ENCODE data around the gene ALDH1L1. TPM values are rescaled to one million over a fixed set of nuclear protein-coding genes. Genes with fewer than 3 reads are reported as not detected.

Gene ALDH1L1
- total RNA-seq, 1 experiment from 2014 or later: not detected

- CTCF ChIA-PET: no interaction called here
- H3K27ac ChIP-seq (ENCODE audit: low read length): no peak overlapping the region
- peak; percentile 73 for ATAC-seq
These were observed 17.6 kb upstream of the ALDH1L1 start for GRCh38 chr3:126197854-126198584.

GRCh38 chr3:126197343-126197742 lies 17.0 kb upstream of the ALDH1L1 start:
- no peak for ATAC-seq
- Histone ChIP-seq H3F3A (ENCODE audit: low read length, unreplicated experiment) (no peaks in the 10 kb centered on the region), H2AFZ (ENCODE audit: low read length) (no peak overlapping the region), H4K20me1 (ENCODE audit: low read length) (no peaks in the 10 kb centered on the region), H3K27me3 (ENCODE audit: low read length) (no peaks in the 10 kb centered on the region), H3K36me3 (ENCODE audit: low read depth, low read length) (no peaks in the 10 kb centered on the region; the same call in 1 of the 2 replicates), H3K9me3 (ENCODE audit: low read length) (peaks cover 11% of the 10 kb centered on the region; the same call in 1 of the 2 replicates), H3K27ac (ENCODE audit: low read length) (no peak overlapping the region), H3K4me2 (ENCODE audit: low read length) (no peak overlapping the region), H3K9ac (ENCODE audit: low read length) (no peak overlapping the region), H3K79me2 (ENCODE audit: low read length) (no peaks in the 10 kb centered on the region), H3K9me2 (replicated peaks; ENCODE audit: low read length) (no peaks in the 10 kb centered on the region), H3K4me1 (ENCODE audit: insufficient read depth, low read length) (no peaks in the 10 kb centered on the region), H3K4me3 (ENCODE audit: low read length) (no peak overlapping the region)
- no TSS peak for BruUV-seq (replicated peaks)
- intact Hi-C loops (cut with micrococcal nuclease): no loop called here
- ChIA-PET CTCF (no interaction called here), POLR2A (ENCODE audit: unreplicated experiment) (no interaction called here)
- no peak for TF ChIP-seq CTCF (conservative IDR thresholded peaks at IDR 0.05; ENCODE audit: low read depth, low read length)
- TF ChIP-seq EZH2 (IDR thresholded peaks at IDR 0.05; ENCODE audit: low read length, unreplicated experiment): no peak
- no peak for TF ChIP-seq EZH2phosphoT487 (IDR thresholded peaks at IDR 0.05; ENCODE audit: borderline replicate concordance, low read length)
- no peak for DNase-seq

More at GRCh38 chr3:126197854-126198584, 17.6 kb upstream of the ALDH1L1 start:
- Histone ChIP-seq H4K20me1 (ENCODE audit: low read length) (no peaks in the 10 kb centered on the region), H3K9ac (ENCODE audit: low read length) (no peak overlapping the region), H3K36me3 (ENCODE audit: low read depth, low read length) (no peaks in the 10 kb centered on the region; the same call in 1 of the 2 replicates), H3K4me2 (ENCODE audit: low read length) (no peak overlapping the region), H2AFZ (ENCODE audit: low read length) (no peak overlapping the region), H3K79me2 (ENCODE audit: low read length) (no peaks in the 10 kb centered on the region), H3K9me2 (replicated peaks; ENCODE audit: low read length) (no peaks in the 10 kb centered on the region), H3K4me1 (ENCODE audit: insufficient read depth, low read length) (no peaks in the 10 kb centered on the region), H3K4me3 (ENCODE audit: low read length) (no peak overlapping the region), H3K27me3 (ENCODE audit: low read length) (no peaks in the 10 kb centered on the region), H3K9me3 (ENCODE audit: low read length) (peaks cover 11% of the 10 kb centered on the region; the same call in 1 of the 2 replicates), H3F3A (ENCODE audit: low read length, unreplicated experiment) (no peaks in the 10 kb centered on the region)
- BruUV-seq (replicated peaks): no TSS peak
- intact Hi-C loops (cut with micrococcal nuclease): no loop called here
- peak; percentile 47 for DNase-seq
- TF ChIP-seq EZH2phosphoT487 (IDR thresholded peaks at IDR 0.05; ENCODE audit: borderline replicate concordance, low read length) (no peak), EZH2 (IDR thresholded peaks at IDR 0.05; ENCODE audit: low read length, unreplicated experiment) (no peak), CTCF (conservative IDR thresholded peaks at IDR 0.05; ENCODE audit: low read depth, low read length) (peak; percentile 57)
- POLR2A ChIA-PET (ENCODE audit: unreplicated experiment): no interaction called here

GRCh38 chr3:126194713-126195305 lies 14.4 kb upstream of the ALDH1L1 start:
- BruUV-seq (replicated peaks): no TSS peak
- Histone ChIP-seq H3K4me2 (ENCODE audit: low read length) (no peak overlapping the region), H3K9me2 (replicated peaks; ENCODE audit: low read length) (no peaks in the 10 kb centered on the region), H3K36me3 (ENCODE audit: low read depth, low read length) (no peaks in the 10 kb centered on the region; the same call in 1 of the 2 replicates), H3K79me2 (ENCODE audit: low read length) (no peaks in the 10 kb centered on the region), H2AFZ (ENCODE audit: low read length) (no peak overlapping the region), H3F3A (ENCODE audit: low read length, unreplicated experiment) (no peaks in the 10 kb centered on the region), H3K27ac (ENCODE audit: low read length) (no peak overlapping the region), H3K4me3 (ENCODE audit: low read length) (no peak overlapping the region), H3K4me1 (ENCODE audit: insufficient read depth, low read length) (no peaks in the 10 kb centered on the region), H3K27me3 (ENCODE audit: low read length) (no peaks in the 10 kb centered on the region), H3K9me3 (ENCODE audit: low read length) (peaks cover 11% of the 10 kb centered on the region; the same call in 1 of the 2 replicates), H4K20me1 (ENCODE audit: low read length) (no peaks in the 10 kb centered on the region), H3K9ac (ENCODE audit: low read length) (no peak overlapping the region)
- intact Hi-C loops (cut with micrococcal nuclease): no loop called here
- TF ChIP-seq EZH2phosphoT487 (IDR thresholded peaks at IDR 0.05; ENCODE audit: borderline replicate concordance, low read length) (no peak), EZH2 (IDR thresholded peaks at IDR 0.05; ENCODE audit: low read length, unreplicated experiment) (no peak), CTCF (conservative IDR thresholded peaks at IDR 0.05; ENCODE audit: low read depth, low read length) (no peak)
- CTCF ChIA-PET: no interaction called here
- no peak for ATAC-seq
- peak; percentile 16 for DNase-seq
- POLR2A ChIA-PET (ENCODE audit: unreplicated experiment): no interaction called here

Measured in PC-3 (cell line).